HG03066 (cell line): ENCODE results near the gene ADAMTS18.
A peak's percentile ranks its signal among the peaks of the same experiment; 100 is the strongest.

Experiments used
- ATAC-seq: cut with Tn5 transposase; IDR thresholded peaks from one replicate; pipeline ENCODE4 v1.9.1; 2021; ENCODE audit warnings: low read depth; ENCODE audit not compliant: unreplicated experiment

Gene ADAMTS18

GRCh38 chr16:77331802-77332586, 102.8 kb downstream of the ADAMTS18 start:
- ATAC-seq, result no peak

GRCh38 chr16:77331043-77331442, 103.8 kb downstream of the ADAMTS18 start:
- ATAC-seq, result no peak

GRCh38 chr16:77330332-77331042, 104.3 kb downstream of the ADAMTS18 start:
- ATAC-seq, result no peak

- no peak for ATAC-seq
These were observed 106.1 kb downstream of the ADAMTS18 start for GRCh38 chr16:77328768-77329167.

- ATAC-seq, result no peak
These were observed 106.6 kb downstream of the ADAMTS18 start for GRCh38 chr16:77328274-77328673.

- no peak for ATAC-seq
These were observed 107.1 kb downstream of the ADAMTS18 start for GRCh38 chr16:77327717-77328116.

- no peak for ATAC-seq
These were observed 110.1 kb downstream of the ADAMTS18 start for GRCh38 chr16:77324729-77325128.

- no peak for ATAC-seq
These were observed 111.1 kb downstream of the ADAMTS18 start for GRCh38 chr16:77323695-77324094.

GRCh38 chr16:77322757-77323156, 112.1 kb downstream of the ADAMTS18 start:
- ATAC-seq, result no peak

- ATAC-seq, result no peak
These were observed 117.8 kb downstream of the ADAMTS18 start for GRCh38 chr16:77317059-77317458.

GRCh38 chr16:77310877-77311276, 124.0 kb downstream of the ADAMTS18 start:
- no peak for ATAC-seq

GRCh38 chr16:77308163-77308561, 126.7 kb downstream of the ADAMTS18 start:
- no peak for ATAC-seq

- ATAC-seq, result no peak
These were observed 127.2 kb downstream of the ADAMTS18 start for GRCh38 chr16:77307426-77308162.

GRCh38 chr16:77306075-77306474, 128.8 kb downstream of the ADAMTS18 start:
- ATAC-seq, result no peak

- no peak for ATAC-seq
These were observed 130.0 kb downstream of the ADAMTS18 start for GRCh38 chr16:77304877-77305276.

- ATAC-seq, result no peak
These were observed 130.7 kb downstream of the ADAMTS18 start for GRCh38 chr16:77304134-77304533.

- ATAC-seq, result no peak
These were observed 132.2 kb downstream of the ADAMTS18 start for GRCh38 chr16:77302674-77303073.

GRCh38 chr16:77302249-77302648, 132.6 kb downstream of the ADAMTS18 start:
- ATAC-seq, result no peak

- no peak for ATAC-seq
These were observed 134.6 kb downstream of the ADAMTS18 start for GRCh38 chr16:77300256-77300655.

- peak; percentile 70 for ATAC-seq
These were observed 135.4 kb downstream of the ADAMTS18 start for GRCh38 chr16:77299395-77299794.
